ENCODE measurements around the gene ST8SIA3.

Gene ST8SIA3, protein sequence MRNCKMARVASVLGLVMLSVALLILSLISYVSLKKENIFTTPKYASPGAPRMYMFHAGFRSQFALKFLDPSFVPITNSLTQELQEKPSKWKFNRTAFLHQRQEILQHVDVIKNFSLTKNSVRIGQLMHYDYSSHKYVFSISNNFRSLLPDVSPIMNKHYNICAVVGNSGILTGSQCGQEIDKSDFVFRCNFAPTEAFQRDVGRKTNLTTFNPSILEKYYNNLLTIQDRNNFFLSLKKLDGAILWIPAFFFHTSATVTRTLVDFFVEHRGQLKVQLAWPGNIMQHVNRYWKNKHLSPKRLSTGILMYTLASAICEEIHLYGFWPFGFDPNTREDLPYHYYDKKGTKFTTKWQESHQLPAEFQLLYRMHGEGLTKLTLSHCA
- 0 reads per million in 2 experiments for total RNA-seq

DNA sequence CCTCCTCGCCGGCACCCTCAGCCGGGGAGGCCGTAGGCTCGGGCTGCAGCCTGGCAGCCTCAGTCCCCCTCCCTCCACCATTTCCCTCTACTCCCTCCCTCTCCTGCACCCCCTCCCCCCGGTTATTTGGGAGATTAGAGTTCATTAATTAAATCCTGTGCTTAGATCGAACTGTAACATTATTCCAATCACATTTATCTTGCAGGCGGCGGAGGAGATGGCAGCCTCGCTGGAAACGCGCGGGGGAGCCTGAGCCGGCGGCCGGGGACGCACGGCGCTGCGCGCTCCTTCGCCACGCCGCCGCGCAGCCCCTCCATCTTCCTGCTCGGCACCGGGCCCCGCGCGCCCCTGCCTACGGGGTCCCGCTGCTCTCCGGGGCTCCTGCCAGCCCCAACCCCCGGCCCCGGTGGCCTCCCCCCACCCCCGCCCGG, at the start of gene ST8SIA3:
Gene ST8SIA3, plus strand, starts transcription at position 287 of the 431 bp plus-strand sequence. CDS start 290 bp downstream, outside the sequence.
- no peak for DNase-seq (ENCODE audit: low read depth)

GRCh38 chr18:57311472-57311871, 40.9 kb upstream of the ST8SIA3 start:
- DNase-seq (ENCODE audit: low read depth) = no peak

DNA sequence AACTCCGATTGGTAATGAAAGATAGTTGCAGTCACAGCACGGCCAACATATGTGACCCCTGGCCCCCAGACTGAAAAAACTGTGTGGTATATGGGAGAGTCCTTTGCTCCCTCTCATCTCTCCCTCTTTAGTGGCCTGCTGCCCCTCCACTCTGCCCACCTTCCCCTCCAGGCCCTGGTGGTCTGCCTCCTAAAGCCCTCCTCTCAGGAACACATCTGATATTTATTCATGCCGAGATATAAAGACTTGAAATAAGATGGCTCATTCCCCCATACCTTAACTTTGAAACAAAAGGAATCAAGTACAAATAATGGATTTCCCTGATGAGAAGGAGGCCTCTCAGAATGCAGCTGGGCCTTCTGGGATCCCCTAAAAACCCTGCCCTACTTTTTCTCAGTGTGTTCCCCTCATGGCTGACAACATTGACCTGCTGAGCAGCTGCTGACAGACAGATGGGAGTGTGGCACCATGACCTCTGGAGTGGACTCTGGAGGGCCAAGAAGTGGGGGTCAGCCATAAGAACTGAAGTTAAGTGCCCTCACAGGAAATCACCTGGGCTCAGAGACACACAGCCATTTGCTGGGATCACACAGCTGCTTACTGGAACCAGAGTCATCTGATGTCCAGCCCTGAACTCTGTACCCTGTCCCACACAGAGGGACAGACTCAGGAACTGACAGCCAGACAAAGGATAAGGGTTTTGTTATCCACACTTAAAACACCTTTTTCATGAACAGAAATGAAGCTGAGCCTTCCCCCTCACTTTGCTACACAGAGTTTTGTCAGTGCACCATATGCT, 39.8 kb upstream of the ST8SIA3 start:
- DNase-seq (ENCODE audit: low read depth) = no peak

GRCh38 chr18:57320603-57321002, 31.8 kb upstream of the ST8SIA3 start:
- no peak for DNase-seq (ENCODE audit: low read depth)

GRCh38 chr18:57325491-57326166, 26.7 kb upstream of the ST8SIA3 start:
- no peak for DNase-seq (ENCODE audit: low read depth)

- DNase-seq (ENCODE audit: low read depth) = no peak
Measured at GRCh38 chr18:57326718-57327323, 25.5 kb upstream of the ST8SIA3 start.

- no peak for DNase-seq (ENCODE audit: low read depth)
Measured at GRCh38 chr18:57328665-57329064, 23.7 kb upstream of the ST8SIA3 start.

DNA sequence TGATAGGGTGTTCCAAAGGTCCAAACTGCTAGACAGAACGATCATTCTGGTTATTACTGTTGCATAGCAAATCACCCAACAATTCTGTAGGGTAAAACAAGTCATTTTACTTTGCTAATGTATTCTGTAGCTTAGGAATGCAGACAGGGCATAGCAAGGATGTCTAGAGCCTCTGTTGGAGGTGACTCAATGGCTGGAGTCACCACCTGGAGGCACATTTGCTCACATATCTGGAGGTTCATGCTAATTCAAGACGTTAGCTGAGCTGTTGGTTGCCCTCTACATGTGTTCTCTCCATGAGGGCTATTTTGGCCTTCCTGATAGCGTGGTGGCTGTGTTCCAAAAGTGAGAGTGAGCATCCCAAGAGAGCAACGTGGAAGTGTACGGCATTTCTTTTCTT, 22.5 kb upstream of the ST8SIA3 start:
- no peak for DNase-seq (ENCODE audit: low read depth)

DNA sequence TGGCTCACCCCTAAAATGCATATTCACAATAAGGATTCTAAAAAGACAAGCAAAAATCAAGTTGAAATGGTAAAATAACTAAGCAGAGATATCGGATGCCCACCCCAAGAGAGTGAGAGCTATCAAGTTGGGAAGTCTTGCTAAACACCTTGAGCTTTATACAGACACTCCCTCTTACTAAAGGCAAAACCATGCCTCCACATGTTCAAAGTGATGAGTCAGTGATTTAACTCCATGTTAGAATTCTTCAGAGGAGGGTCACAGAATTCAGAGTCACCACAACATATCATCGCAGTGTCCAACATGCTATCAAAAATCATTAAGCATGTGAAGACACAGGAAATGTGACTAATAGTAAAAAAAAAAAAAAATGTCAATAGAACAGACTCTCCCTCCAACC, 20.6 kb upstream of the ST8SIA3 start:
- DNase-seq (ENCODE audit: low read depth) = no peak

DNA sequence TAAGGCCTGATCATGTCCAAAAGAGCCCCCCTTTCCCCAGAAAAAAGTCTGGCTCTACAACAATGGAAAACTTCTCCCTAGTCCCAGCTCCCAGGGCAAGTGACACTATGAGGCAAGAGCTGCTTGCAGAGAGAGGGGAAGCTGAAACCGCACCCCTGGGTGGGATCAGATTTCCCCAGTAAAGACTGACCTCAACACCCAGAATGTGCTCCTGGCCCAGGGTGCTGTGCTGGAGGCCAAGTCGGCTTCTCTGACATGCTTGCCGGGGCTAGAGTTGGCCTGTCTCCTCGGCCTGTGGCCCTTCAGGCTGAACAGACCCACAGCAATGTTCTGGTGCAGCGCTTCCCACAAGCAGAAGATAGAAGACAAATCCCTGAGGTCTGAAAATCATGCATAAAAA, 18.4 kb upstream of the ST8SIA3 start:
- DNase-seq (ENCODE audit: low read depth) = no peak

- no peak for DNase-seq (ENCODE audit: low read depth)
Measured at GRCh38 chr18:57334383-57334782, 18.0 kb upstream of the ST8SIA3 start.

DNA sequence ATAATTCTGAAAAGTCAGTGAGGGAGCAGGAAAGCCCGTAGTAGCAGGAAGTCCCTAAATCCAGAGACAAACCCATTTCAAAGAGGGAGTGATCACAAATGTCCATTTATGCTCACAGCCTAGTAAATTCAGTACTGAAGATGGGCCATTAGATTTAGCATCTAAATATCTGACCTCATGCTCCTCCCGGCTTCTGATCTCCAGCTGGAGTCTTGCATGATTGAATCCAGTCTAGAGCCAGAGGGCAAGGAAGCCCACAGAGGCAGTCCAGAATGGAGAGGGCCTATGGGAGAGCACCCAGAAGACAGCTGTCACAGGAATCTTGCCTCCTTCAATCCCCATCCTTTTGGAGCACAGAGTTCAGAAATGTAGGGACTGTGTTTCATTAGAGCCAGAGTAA, 16.0 kb upstream of the ST8SIA3 start:
- DNase-seq (ENCODE audit: low read depth) = no peak

DNA sequence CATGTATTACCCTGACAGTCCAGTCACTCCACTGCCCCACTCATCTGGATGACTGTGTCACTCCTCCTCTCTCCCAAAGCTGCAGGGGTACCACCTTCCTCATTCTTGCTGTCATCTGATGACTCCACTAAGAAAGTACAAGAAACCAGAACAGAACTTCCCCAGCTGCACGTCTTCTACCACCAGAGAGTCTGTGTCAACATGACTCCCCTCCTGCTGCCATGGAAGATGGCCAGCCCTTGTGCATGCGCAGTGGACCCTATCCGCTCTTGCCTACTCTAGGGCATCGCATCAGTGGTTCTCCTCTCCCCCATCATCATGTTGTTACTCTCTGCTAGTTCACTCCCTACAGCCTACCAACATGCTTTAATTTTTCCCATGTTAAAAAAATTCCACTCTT, 14.5 kb upstream of the ST8SIA3 start:
- DNase-seq (ENCODE audit: low read depth) = no peak

DNA sequence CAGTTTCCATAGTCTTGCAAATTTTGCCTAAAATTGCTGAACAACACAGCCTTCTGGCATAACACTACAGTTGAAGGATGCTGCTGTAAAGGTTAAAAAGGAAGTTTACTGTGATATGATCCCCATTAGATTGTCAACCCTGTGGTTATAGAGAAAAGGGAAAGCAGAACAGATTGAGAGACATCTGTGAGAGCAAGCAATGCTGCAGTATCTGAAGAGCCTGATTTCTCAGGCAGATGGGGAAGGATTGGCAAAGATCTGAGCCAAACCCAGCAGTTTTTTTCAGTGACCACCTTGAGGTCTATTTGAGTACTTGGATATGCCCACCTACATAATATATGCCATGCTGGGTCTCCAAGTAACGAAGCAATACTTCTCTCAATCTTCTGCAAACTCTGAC, 8.5 kb upstream of the ST8SIA3 start:
- no peak for DNase-seq (ENCODE audit: low read depth)

GRCh38 chr18:57346876-57347275, 5.5 kb upstream of the ST8SIA3 start:
- DNase-seq (ENCODE audit: low read depth) = no peak

DNA sequence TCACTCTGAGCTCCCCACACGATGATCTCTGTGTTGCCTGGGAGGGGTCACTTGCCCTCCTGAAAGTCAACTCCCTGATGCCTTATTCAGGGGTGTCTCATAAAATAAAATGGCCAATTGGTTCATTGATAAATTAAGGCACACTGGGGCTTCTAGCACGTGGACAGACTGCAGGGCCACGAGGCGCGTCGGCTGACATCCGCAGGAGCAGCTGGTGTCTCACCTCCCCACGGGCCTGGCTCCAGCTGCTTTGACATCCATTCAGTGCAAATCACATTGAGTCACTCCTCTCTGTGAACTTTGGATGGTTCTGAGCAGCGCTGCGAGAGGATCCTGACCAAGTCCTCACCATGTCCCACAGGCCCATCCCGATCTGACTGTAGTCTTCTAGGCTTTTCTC, 4.6 kb upstream of the ST8SIA3 start:
- no peak for DNase-seq (ENCODE audit: low read depth)

DNA sequence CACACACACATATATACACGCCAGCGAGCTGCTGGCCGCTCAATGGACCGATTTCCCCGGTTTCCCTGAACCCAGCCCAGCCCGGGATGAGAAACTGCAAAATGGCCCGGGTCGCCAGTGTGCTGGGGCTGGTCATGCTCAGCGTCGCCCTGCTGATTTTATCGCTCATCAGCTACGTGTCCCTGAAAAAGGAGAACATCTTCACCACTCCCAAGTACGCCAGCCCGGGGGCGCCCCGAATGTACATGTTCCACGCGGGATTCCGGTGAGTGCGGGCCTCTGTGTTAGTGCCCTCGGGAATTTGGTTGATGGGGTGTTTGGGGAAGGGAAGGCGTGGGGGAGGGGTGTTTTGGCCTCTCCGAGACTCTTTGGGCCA, 392 bp downstream of the ST8SIA3 start:
- no peak for DNase-seq (ENCODE audit: low read depth)

GRCh38 chr18:57353137-57353939, 981 bp downstream of the ST8SIA3 start:
- no peak for DNase-seq (ENCODE audit: low read depth)

DNA sequence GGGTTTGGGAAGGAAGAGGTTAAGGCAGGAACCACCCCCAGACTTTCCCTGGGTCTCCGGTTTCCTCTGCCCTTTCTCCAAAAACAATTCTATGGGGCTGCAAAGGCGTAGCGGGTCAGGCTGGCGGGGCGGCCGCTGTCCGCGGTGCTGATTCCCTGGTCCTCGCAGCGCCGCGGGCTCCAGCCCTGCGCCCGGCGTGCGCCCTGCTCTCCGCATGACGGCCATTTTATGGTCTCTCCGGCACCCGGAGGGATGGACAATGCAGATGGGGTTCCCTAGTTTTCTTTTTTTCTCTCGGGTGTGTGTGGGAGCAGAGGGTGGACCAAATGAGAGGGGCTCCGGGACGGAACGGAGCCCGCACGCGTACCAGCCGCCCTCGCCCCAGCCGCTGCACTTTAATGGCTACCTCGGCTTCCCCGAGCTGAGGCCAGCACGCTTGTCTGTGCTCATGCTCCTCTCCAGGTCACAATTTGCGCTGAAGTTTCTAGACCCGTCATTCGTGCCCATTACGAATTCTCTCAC, 1.6 kb downstream of the ST8SIA3 start:
- DNase-seq (ENCODE audit: low read depth) = no peak

DNA sequence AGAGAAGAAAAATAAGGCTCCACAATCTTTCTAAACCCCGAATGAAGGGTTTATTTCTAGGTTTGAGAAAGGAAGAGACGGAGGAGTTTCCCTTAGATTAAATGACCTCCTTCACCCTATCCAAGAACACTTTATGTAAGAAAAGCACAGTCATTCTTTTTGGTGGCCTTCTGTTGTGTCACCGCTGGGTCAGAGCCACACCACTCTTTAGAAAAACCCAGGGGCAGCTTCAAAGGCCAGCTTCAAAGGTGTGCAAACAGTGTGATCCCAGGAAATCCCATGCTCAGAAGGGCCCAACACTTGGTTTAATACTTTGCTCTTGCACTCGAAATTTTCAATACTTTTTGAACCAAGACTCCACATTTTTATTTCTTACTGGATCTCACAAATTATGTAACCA, 7.1 kb downstream of the ST8SIA3 start:
- DNase-seq (ENCODE audit: low read depth) = no peak

DNA sequence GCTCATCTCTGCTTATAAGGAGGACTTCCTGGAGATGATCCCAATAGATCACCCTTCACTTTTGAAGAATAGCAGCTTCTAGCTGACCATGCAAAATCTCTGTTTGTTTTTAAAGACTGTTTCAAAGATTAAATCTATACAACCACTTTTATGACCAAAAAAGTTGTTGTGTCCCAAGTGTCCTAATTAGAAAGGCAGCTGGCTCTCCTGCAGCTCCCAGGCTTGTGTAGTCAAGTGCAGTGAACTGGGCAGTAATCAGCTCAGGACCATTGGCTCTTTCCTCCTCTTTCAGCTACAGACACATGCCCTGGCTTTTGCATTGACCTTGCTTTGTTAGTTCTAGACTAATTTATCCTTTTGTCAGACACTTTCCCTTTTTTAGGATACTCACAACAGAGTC, 10.4 kb downstream of the ST8SIA3 start:
- DNase-seq (ENCODE audit: low read depth) = no peak

Measured in T follicular helper cell (primary cell).